ENCODE results near the gene DCAF15. TPM values are rescaled to one million over a fixed set of nuclear protein-coding genes. Genes with fewer than 3 reads are reported as not detected.
A peak's percentile ranks its signal among the peaks of the same experiment; 100 is the strongest.

The DCAF15 gene
- total and polyA plus RNA-seq, 2 donors (not counting 3 experiments of a cell fraction or from before 2014, with no cell fraction given), result 41.9 to 42.4 TPM

- Histone ChIP-seq H3K4me1 (ENCODE audit: control insufficient read depth, extremely low read depth, insufficient read depth, low read length) (peaks cover 7% of the 10 kb centered on the region), H3K9me1 (replicated peaks; ENCODE audit: control insufficient read depth, extremely low read depth, insufficient read depth, low read length) (no peaks in the 10 kb centered on the region), H2AFZ (ENCODE audit: low read depth, low read length) (peak overlapping the region; percentile 100), H3K27me3 (ENCODE audit: control insufficient read depth in 2 of 2, insufficient read depth in 2 of 2, low read length in 2 of 2) (no peaks in the 10 kb centered on the region), H3K4me3 (replicated peaks in 1 of 3; ENCODE audit: insufficient read depth in 1 of 3, low read depth in 1 of 3, low read length in 3 of 3) (peak overlapping the region in 2 of 3 experiments; percentile 78 to 88), H3K79me2 (ENCODE audit: control insufficient read depth, insufficient read depth, low read length) (no peaks in the 10 kb centered on the region), H3K4me2 (ENCODE audit: insufficient read depth, low read length) (peak overlapping the region; percentile 72), H3K27ac (ENCODE audit: insufficient read depth, low read depth, low read length) (no peak overlapping the region), H3K9ac (replicated peaks; ENCODE audit: extremely low read depth, insufficient read depth, low read length) (no peak overlapping the region), H4K20me1 (replicated peaks; ENCODE audit: control insufficient read depth, extremely low read depth, insufficient read depth, low read length) (no peaks in the 10 kb centered on the region), H3K9me3 (replicated peaks; ENCODE audit: control insufficient read depth, insufficient read depth, low read length) (no peaks in the 10 kb centered on the region), H3K36me3 (ENCODE audit: control insufficient read depth in 2 of 2, extremely low read depth in 1 of 2, insufficient read depth in 2 of 2, low read length in 2 of 2) (peaks cover 0 to 2% of the 10 kb centered on the region in 2 experiments)
- dilution Hi-C loops (cut with MboI; ENCODE audit: extremely low pct_ligation_motif_present, low sequenced_read_pairs), result no loop called here
- BruUV-seq (replicated peaks), result TSS peak; percentile 27
- intact Hi-C loops (cut with micrococcal nuclease), result loop anchor here (1.0 to 5.0 kb wide), 3 partner anchors 45 to 174 kb away; partner anchors contain the start of genes DCAF15 and IL27RA
- FAIRE-seq (no peak), DNase-seq (ENCODE audit: low read depth, low spot score) (no peak)
- TF ChIP-seq POLR2AphosphoS5 (IDR thresholded peaks at IDR 0.05; ENCODE audit: insufficient read depth, low read depth, low read length) (no peak), JUN (IDR thresholded peaks at IDR 0.05; ENCODE audit: borderline replicate concordance, insufficient read depth, insufficient read length, low read depth) (no peak), MAX (IDR thresholded peaks at IDR 0.05; ENCODE audit: insufficient read depth, insufficient read length) (no peak), EZH2 (IDR thresholded peaks at IDR 0.05; ENCODE audit: borderline replicate concordance, low read depth, low read length, severe bottlenecking) (no peak), CTCF (IDR thresholded peaks at IDR 0.05; ENCODE audit: extremely low read depth in 1 of 2, insufficient read depth in 1 of 2, low read depth in 1 of 2, low read length in 2 of 2) (no peak), GATA2 (IDR thresholded peaks at IDR 0.05; ENCODE audit: insufficient read depth, insufficient read length, low read depth, low read length) (no peak), POLR2A (IDR thresholded peaks at IDR 0.05; ENCODE audit: low read depth, low read length) (no peak), MYC (IDR thresholded peaks at IDR 0.05; ENCODE audit: low read depth, low read length) (no peak), FOS (IDR thresholded peaks at IDR 0.05; ENCODE audit: borderline replicate concordance, insufficient read depth, low read length) (no peak)
- POLR2A ChIA-PET, result interaction anchor here (0.6 kb wide), 1 partner anchor 495 kb away, joined by 4 read pairs; no protein-coding TSS in a partner anchor
- CTCF ChIA-PET, result interaction anchor here (1.1 to 1.3 kb wide), 2 partner anchors 125 to 152 kb away, joined by 3 to 5 read pairs; partner anchors contain the start of gene IL27RA
Measured at GRCh38 chr19:13906910-13907309, 45.4 kb upstream of the DCAF15 start.
